Hepatocyte (in vitro differentiated cells): Measurements from ENCODE around the gene RIMS4. TPM values are rescaled to one million over a fixed set of nuclear protein-coding genes. Genes with fewer than 3 reads are reported as not detected.

Experiments used
- DNase-seq: peaks from one replicate; pipeline ENCODE4 v3.0.0-alpha.2; 2016; ENCODE audit warnings: low spot score
- H2AFZ ChIP-seq: fragments of 200-600 bp; sonication (generic); 2 replicates; pipeline ENCODE4 v1.6.0; 2016; ENCODE audit warnings: antibody characterized with exemption, mild to moderate bottlenecking
- H3K27ac ChIP-seq: fragments of 200-600 bp; sonication (generic); 2 replicates; pipeline ENCODE4 v1.5.1; 2016; ENCODE audit warnings: mild to moderate bottlenecking
- H3K27me3 ChIP-seq: fragments of 200-600 bp; sonication (generic); 2 replicates; pipeline ENCODE4 v1.6.1; 2016
- H3K36me3 ChIP-seq: fragments of 200-600 bp; sonication (generic); replicated peaks from 2 replicates; pipeline ENCODE4 v1.5.1; 2016; ENCODE audit warnings: low read depth; ENCODE audit not compliant: insufficient read depth
- H3K4me1 ChIP-seq: fragments of 200-600 bp; sonication (generic); 2 replicates; pipeline ENCODE4 v1.5.1; 2016; ENCODE audit warnings: mild to moderate bottlenecking, moderate library complexity; ENCODE audit not compliant: insufficient read depth
- H3K4me2 ChIP-seq: fragments of 200-600 bp; sonication (generic); 2 replicates; pipeline ENCODE4 v1.6.0; 2016
- H3K4me3 ChIP-seq: fragments of 200-600 bp; sonication (generic); 2 replicates; pipeline ENCODE4 v1.5.1; 2016; ENCODE audit warnings: mild to moderate bottlenecking
- H3K79me2 ChIP-seq: fragments of 200-600 bp; sonication (generic); 2 replicates; pipeline ENCODE4 v1.6.0; 2017; ENCODE audit warnings: mild to moderate bottlenecking
- H3K9me2 ChIP-seq: fragments of 200-600 bp; sonication (generic); replicated peaks from 2 replicates; pipeline ENCODE4 v1.6.0; 2017; ENCODE audit warnings: mild to moderate bottlenecking; ENCODE audit not compliant: insufficient read depth
- H3K9me3 ChIP-seq: fragments of 200-600 bp; sonication (generic); 2 replicates; pipeline ENCODE4 v1.5.1; 2016; ENCODE audit warnings: low read depth, mild to moderate bottlenecking
- H4K20me1 ChIP-seq: fragments of 200-600 bp; sonication (generic); 2 replicates; pipeline ENCODE4 v1.6.0; 2016; ENCODE audit warnings: mild to moderate bottlenecking; ENCODE audit not compliant: insufficient read depth, poor library complexity, severe bottlenecking
- EZH2 ChIP-seq: fragments of 200-600 bp; sonication (generic); IDR thresholded peaks from 2 replicates; pipeline ENCODE4 v1.6.1; 2016; ENCODE audit warnings: antibody characterized with exemption, mild to moderate bottlenecking, borderline replicate concordance
- EZH2phosphoT487 ChIP-seq: fragments of 200-600 bp; sonication (generic); IDR thresholded peaks from one replicate; pipeline ENCODE4 v1.6.1; 2018; ENCODE audit warnings: antibody characterized with exemption, mild to moderate bottlenecking, low read depth, moderate library complexity; ENCODE audit not compliant: unreplicated experiment, severe bottlenecking
- WGBS: methylation state at CpG from one replicate; pipeline ENCODE4 v1.1.6; 2016; ENCODE audit warnings: low lambda C conversion rate; ENCODE audit errors: missing lambda C conversion rate; 5-methylcytosine and 5-hydroxymethylcytosine counted together
- polyA plus RNA-seq: library from polyadenylated mRNA; unstranded; fragments of >200 nt; fragmentation: Nextera tagmentation; extraction: Ambion mirVana; gene quantifications from 2 replicates; pipeline ENCODE4 v1.2.1, GENCODE V29; 2016
- total RNA-seq: library from RNA; depleted of rRNA; stranded (reverse); fragments of >200 nt; gene quantifications from 2 replicates; pipeline ENCODE4 v1.2.3, GENCODE V29; 2014
- TF ChIP-seq, protein P1 (sequence below): fragments of 200-600 bp; sonication (generic); IDR thresholded peaks from 2 replicates; pipeline ENCODE4 v1.5.1; 2016; ENCODE audit warnings: antibody characterized with exemption, mild to moderate bottlenecking; ENCODE audit not compliant: poor library complexity

The RIMS4 gene
- total and polyA plus RNA-seq, 2 experiments from 2014 or later, result 5.1 to 9.0 TPM

DNA sequence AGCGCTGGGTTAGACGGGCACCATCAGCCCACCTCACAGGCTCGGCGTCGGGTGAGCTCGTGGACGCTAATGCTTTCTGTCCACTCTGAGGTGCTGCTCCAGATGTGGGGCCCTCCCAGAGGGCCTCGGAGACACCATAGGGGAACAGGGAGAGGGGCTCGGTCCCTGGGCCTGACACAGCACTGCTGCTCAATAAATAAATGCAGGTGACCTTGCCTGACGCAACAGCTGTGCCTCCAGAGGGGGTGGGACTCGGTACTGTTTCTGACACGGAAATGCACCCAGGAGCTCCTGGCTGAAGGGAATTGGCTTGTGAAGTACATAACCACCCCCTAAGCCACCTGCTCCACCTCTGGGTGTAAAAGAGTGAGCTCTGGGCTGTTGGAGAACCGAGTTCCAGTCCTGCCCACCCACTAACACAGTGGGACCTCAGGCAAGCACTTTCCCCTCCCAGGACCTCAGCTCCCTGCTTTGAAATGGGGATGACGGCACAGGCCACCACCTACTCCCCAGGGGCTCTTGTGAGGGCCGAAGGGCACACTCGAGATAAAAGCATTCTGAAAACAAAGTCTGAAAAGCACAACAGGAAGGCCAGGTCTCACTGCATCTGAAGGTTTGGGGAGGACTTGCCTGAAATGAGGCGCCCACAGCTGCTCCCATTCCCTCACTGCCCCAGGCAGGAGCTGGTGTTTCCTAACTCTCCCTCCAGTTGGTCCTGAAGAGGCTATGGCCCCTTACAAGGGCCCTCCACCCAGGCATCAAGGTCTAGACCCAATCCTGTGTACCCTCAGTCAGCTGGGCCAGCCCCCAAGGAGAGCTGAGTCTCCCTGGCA, 58.0 kb downstream of the RIMS4 start:
- Histone ChIP-seq H3K4me1 (no peaks in the 10 kb centered on the region), H3K27ac (no peak overlapping the region), H3K27me3 (no peaks in the 10 kb centered on the region), H2AFZ (no peak overlapping the region), H3K4me2 (no peak overlapping the region), H4K20me1 (no peaks in the 10 kb centered on the region), H3K9me3 (no peaks in the 10 kb centered on the region), H3K4me3 (no peak overlapping the region), H3K36me3 (no peaks in the 10 kb centered on the region), H3K9me2 (no peaks in the 10 kb centered on the region), H3K79me2 (no peaks in the 10 kb centered on the region)
- TF ChIP-seq, protein P1, sequence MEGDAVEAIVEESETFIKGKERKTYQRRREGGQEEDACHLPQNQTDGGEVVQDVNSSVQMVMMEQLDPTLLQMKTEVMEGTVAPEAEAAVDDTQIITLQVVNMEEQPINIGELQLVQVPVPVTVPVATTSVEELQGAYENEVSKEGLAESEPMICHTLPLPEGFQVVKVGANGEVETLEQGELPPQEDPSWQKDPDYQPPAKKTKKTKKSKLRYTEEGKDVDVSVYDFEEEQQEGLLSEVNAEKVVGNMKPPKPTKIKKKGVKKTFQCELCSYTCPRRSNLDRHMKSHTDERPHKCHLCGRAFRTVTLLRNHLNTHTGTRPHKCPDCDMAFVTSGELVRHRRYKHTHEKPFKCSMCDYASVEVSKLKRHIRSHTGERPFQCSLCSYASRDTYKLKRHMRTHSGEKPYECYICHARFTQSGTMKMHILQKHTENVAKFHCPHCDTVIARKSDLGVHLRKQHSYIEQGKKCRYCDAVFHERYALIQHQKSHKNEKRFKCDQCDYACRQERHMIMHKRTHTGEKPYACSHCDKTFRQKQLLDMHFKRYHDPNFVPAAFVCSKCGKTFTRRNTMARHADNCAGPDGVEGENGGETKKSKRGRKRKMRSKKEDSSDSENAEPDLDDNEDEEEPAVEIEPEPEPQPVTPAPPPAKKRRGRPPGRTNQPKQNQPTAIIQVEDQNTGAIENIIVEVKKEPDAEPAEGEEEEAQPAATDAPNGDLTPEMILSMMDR, result no peak
- TF ChIP-seq EZH2 (no peak), EZH2phosphoT487 (no peak)
- 75% methylated on average over 17 of the region's 17 CpGs for WGBS
- DNase-seq, result no peak

- no peak overlapping the region for H3K4me2 ChIP-seq
- H3K9me2 ChIP-seq, result no peaks in the 10 kb centered on the region
- 88% methylated on average over 35 of the region's 73 CpGs for WGBS
- TF ChIP-seq EZH2phosphoT487 (no peak), EZH2 (no peak)
- TF ChIP-seq, protein P1, result no peak
- no peaks in the 10 kb centered on the region for H3K36me3 ChIP-seq
- no peaks in the 10 kb centered on the region for H3K9me3 ChIP-seq
- no peak for DNase-seq
- peaks cover 10% of the 10 kb centered on the region for H3K4me1 ChIP-seq
- H3K27me3 ChIP-seq, result no peaks in the 10 kb centered on the region
- no peak overlapping the region for H3K27ac ChIP-seq
- H2AFZ ChIP-seq, result no peak overlapping the region
- H3K4me3 ChIP-seq, result no peak overlapping the region
- H3K79me2 ChIP-seq, result no peaks in the 10 kb centered on the region
- H4K20me1 ChIP-seq, result no peaks in the 10 kb centered on the region
These were observed 60.1 kb downstream of the RIMS4 start for GRCh38 chr20:44750081-44750805.

DNA sequence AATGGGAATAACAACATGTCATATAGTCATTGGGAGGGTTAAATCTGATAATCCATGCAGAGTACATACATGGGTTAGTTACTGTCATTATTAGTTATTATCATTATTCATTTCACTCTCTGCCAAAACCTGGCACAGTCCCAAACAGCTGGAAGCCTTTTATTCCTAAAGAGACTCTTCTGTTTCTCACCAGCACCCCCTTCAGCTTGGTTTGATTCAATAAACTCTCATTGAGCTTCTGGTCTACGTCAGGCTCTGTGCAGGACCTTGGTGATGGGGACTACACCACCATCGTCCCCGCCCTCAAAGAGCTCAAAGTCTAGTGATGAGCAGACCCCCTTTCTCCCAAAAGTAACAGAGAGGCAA, 62.4 kb downstream of the RIMS4 start:
- H3K36me3 ChIP-seq, result no peaks in the 10 kb centered on the region
- no peak overlapping the region for H3K4me3 ChIP-seq
- H3K27ac ChIP-seq, result no peak overlapping the region
- no peak overlapping the region for H3K4me2 ChIP-seq
- H3K4me1 ChIP-seq, result peaks cover 10% of the 10 kb centered on the region
- no peak overlapping the region for H2AFZ ChIP-seq
- peaks cover 4% of the 10 kb centered on the region for H3K27me3 ChIP-seq
- H3K79me2 ChIP-seq, result no peaks in the 10 kb centered on the region
- 67% methylated on average over 3 of the region's 3 CpGs for WGBS
- TF ChIP-seq, protein P1, result no peak
- TF ChIP-seq EZH2phosphoT487 (no peak), EZH2 (no peak)
- DNase-seq, result no peak
- H3K9me3 ChIP-seq, result no peaks in the 10 kb centered on the region
- H4K20me1 ChIP-seq, result no peaks in the 10 kb centered on the region
- no peaks in the 10 kb centered on the region for H3K9me2 ChIP-seq
